ACC112 (cell line): ENCODE results near the gene TRAPPC12.

ENCODE experiments used
- H2AFZ ChIP-seq: fragments of 200-600 bp; sonication (generic); one replicate; pipeline ENCODE4 v1.6.0; 2017; ENCODE audit warnings: antibody characterized with exemption, low read length; ENCODE audit not compliant: unreplicated experiment
- H3K27ac ChIP-seq: fragments of 200-600 bp; sonication (generic); 2 replicates; pipeline ENCODE4 v1.5.1; 2014; ENCODE audit warnings: low read depth, mild to moderate bottlenecking, antibody characterized with exemption, low read length, moderate library complexity
- H3K27me3 ChIP-seq: fragments of 200-600 bp; sonication (generic); 2 replicates; pipeline ENCODE4 v1.6.1; 2014; ENCODE audit warnings: mild to moderate bottlenecking, antibody characterized with exemption, low read length, moderate library complexity, mixed read lengths; ENCODE audit not compliant: insufficient read depth
- H3K36me3 ChIP-seq: fragments of 200-600 bp; sonication (generic); 2 replicates; pipeline ENCODE4 v1.6.1; 2016; ENCODE audit warnings: mild to moderate bottlenecking, antibody characterized with exemption, low read length, moderate library complexity, mixed read lengths; ENCODE audit not compliant: insufficient read depth
- H3K4me1 ChIP-seq: fragments of 200-600 bp; sonication (generic); one replicate; pipeline ENCODE4 v1.6.1; 2016; ENCODE audit warnings: low read length, mixed read lengths; ENCODE audit not compliant: insufficient read depth, unreplicated experiment, control insufficient read depth
- H3K4me3 ChIP-seq: fragments of 200-600 bp; sonication (generic); 2 replicates; pipeline ENCODE4 v1.5.1; 2014; ENCODE audit warnings: mild to moderate bottlenecking, low read depth, low read length
- H3K79me2 ChIP-seq: fragments of 200-600 bp; sonication (generic); one replicate; pipeline ENCODE4 v1.6.0; 2016; ENCODE audit warnings: low read length; ENCODE audit not compliant: control insufficient read depth, unreplicated experiment, insufficient read depth

The TRAPPC12 gene

GRCh38 chr2:3390041-3390440 lies 10.5 kb downstream of the TRAPPC12 start:
- Histone ChIP-seq H3K4me3 (no peak overlapping the region), H3K79me2 (peaks cover 36% of the 10 kb centered on the region), H3K36me3 (peaks cover 50% of the 10 kb centered on the region), H3K27me3 (no peaks in the 10 kb centered on the region), H3K4me1 (no peaks in the 10 kb centered on the region), H3K27ac (no peak overlapping the region), H2AFZ (no peak overlapping the region)

GRCh38 chr2:3392216-3392615 lies 12.7 kb downstream of the TRAPPC12 start:
- no peaks in the 10 kb centered on the region for H3K4me1 ChIP-seq
- H3K36me3 ChIP-seq, result peaks cover 65% of the 10 kb centered on the region
- H3K27me3 ChIP-seq, result no peaks in the 10 kb centered on the region
- no peak overlapping the region for H2AFZ ChIP-seq
- H3K4me3 ChIP-seq, result no peak overlapping the region
- peaks cover 20% of the 10 kb centered on the region for H3K79me2 ChIP-seq
- H3K27ac ChIP-seq, result no peak overlapping the region

- Histone ChIP-seq H3K4me3 (no peak overlapping the region), H3K36me3 (peaks cover 41% of the 10 kb centered on the region), H2AFZ (no peak overlapping the region), H3K27me3 (no peaks in the 10 kb centered on the region), H3K4me1 (no peaks in the 10 kb centered on the region), H3K79me2 (peaks cover 12% of the 10 kb centered on the region), H3K27ac (no peak overlapping the region)
These were observed 17.5 kb downstream of the TRAPPC12 start for GRCh38 chr2:3396920-3397559.

- Histone ChIP-seq H2AFZ (no peak overlapping the region), H3K79me2 (peaks cover 15% of the 10 kb centered on the region), H3K27ac (no peak overlapping the region), H3K4me3 (no peak overlapping the region), H3K36me3 (peaks cover 31% of the 10 kb centered on the region), H3K4me1 (no peaks in the 10 kb centered on the region), H3K27me3 (no peaks in the 10 kb centered on the region)
These were observed 19.4 kb downstream of the TRAPPC12 start for GRCh38 chr2:3398857-3399256.

GRCh38 chr2:3399381-3399780 lies 19.9 kb downstream of the TRAPPC12 start:
- Histone ChIP-seq H3K36me3 (peaks cover 28% of the 10 kb centered on the region), H3K79me2 (peaks cover 15% of the 10 kb centered on the region), H3K4me3 (no peak overlapping the region)

GRCh38 chr2:3399829-3400228 lies 20.3 kb downstream of the TRAPPC12 start:
- Histone ChIP-seq H3K79me2 (peaks cover 12% of the 10 kb centered on the region), H3K27me3 (no peaks in the 10 kb centered on the region), H2AFZ (no peak overlapping the region), H3K27ac (no peak overlapping the region), H3K4me1 (no peaks in the 10 kb centered on the region), H3K36me3 (peaks cover 25% of the 10 kb centered on the region), H3K4me3 (no peak overlapping the region)

More at GRCh38 chr2:3399381-3399780, 19.9 kb downstream of the TRAPPC12 start:
- Histone ChIP-seq H3K27ac (no peak overlapping the region), H2AFZ (no peak overlapping the region), H3K4me1 (no peaks in the 10 kb centered on the region), H3K27me3 (no peaks in the 10 kb centered on the region)

- no peaks in the 10 kb centered on the region for H3K27me3 ChIP-seq
- H3K4me1 ChIP-seq, result no peaks in the 10 kb centered on the region
- H3K4me3 ChIP-seq, result no peak overlapping the region
- no peak overlapping the region for H2AFZ ChIP-seq
- no peak overlapping the region for H3K27ac ChIP-seq
- peaks cover 5% of the 10 kb centered on the region for H3K36me3 ChIP-seq
- peaks cover 5% of the 10 kb centered on the region for H3K79me2 ChIP-seq
These were observed 24.3 kb downstream of the TRAPPC12 start for GRCh38 chr2:3403587-3404334.

- Histone ChIP-seq H3K4me3 (no peak overlapping the region), H3K27me3 (no peaks in the 10 kb centered on the region), H2AFZ (no peak overlapping the region), H3K36me3 (peaks cover 5% of the 10 kb centered on the region), H3K4me1 (no peaks in the 10 kb centered on the region), H3K27ac (no peak overlapping the region), H3K79me2 (peaks cover 5% of the 10 kb centered on the region)
These were observed 24.9 kb downstream of the TRAPPC12 start for GRCh38 chr2:3404349-3404894.

GRCh38 chr2:3405307-3405706 lies 25.8 kb downstream of the TRAPPC12 start:
- Histone ChIP-seq H3K27me3 (no peaks in the 10 kb centered on the region), H3K79me2 (peaks cover 3% of the 10 kb centered on the region), H2AFZ (no peak overlapping the region), H3K27ac (no peak overlapping the region), H3K4me3 (no peak overlapping the region), H3K36me3 (peaks cover 5% of the 10 kb centered on the region), H3K4me1 (no peaks in the 10 kb centered on the region)

- no peak overlapping the region for H3K27ac ChIP-seq
- H3K4me3 ChIP-seq, result no peak overlapping the region
- H3K36me3 ChIP-seq, result peaks cover 5% of the 10 kb centered on the region
- no peaks in the 10 kb centered on the region for H3K27me3 ChIP-seq
- H3K4me1 ChIP-seq, result no peaks in the 10 kb centered on the region
- peaks cover 3% of the 10 kb centered on the region for H3K79me2 ChIP-seq
- no peak overlapping the region for H2AFZ ChIP-seq
These were observed 26.4 kb downstream of the TRAPPC12 start for GRCh38 chr2:3405876-3406275.

- peaks cover 6% of the 10 kb centered on the region for H3K79me2 ChIP-seq
- no peak overlapping the region for H3K27ac ChIP-seq
- H3K4me1 ChIP-seq, result no peaks in the 10 kb centered on the region
- H3K4me3 ChIP-seq, result no peak overlapping the region
- H2AFZ ChIP-seq, result no peak overlapping the region
- H3K27me3 ChIP-seq, result no peaks in the 10 kb centered on the region
- peaks cover 4% of the 10 kb centered on the region for H3K36me3 ChIP-seq
These were observed 27.0 kb downstream of the TRAPPC12 start for GRCh38 chr2:3406501-3406900.
